HL-60 (cell line): ENCODE results near the gene SPAG4.

Source experiments
- DNase-seq, 2 experiments: peaks; one replicate each; pipeline ENCODE4 v3.0.0-alpha.2; 2010 to 2020; ENCODE audit warnings: low read depth in 1 of 2, low spot score in 1 of 2
- H3K27ac ChIP-seq: fragments of 250-450 bp; sonication (Bioruptor Pico); replicated peaks from 2 replicates; pipeline ENCODE4 v1.5.1; 2020; ENCODE audit warnings: mild to moderate bottlenecking, moderate library complexity
- H3K27me3 ChIP-seq: fragments of 250-450 bp; sonication (Bioruptor Pico); 2 replicates; pipeline ENCODE4 v1.5.1; 2021; ENCODE audit warnings: mild to moderate bottlenecking, moderate library complexity; ENCODE audit not compliant: insufficient read depth, poor library complexity, severe bottlenecking
- H3K4me3 ChIP-seq: replicated peaks from 2 replicates; pipeline ENCODE4 v1.5.1; 2011; ENCODE audit warnings: mild to moderate bottlenecking, control low read depth, low read length; ENCODE audit not compliant: insufficient read depth
- GABPA ChIP-seq: IDR thresholded peaks from 2 replicates; pipeline ENCODE4 v1.6.1; 2012; ENCODE audit warnings: low read depth
- POLR2AphosphoS5 ChIP-seq: IDR thresholded peaks from 2 replicates; pipeline ENCODE4 v1.6.1; 2012; ENCODE audit warnings: low read depth
- SPI1 ChIP-seq: IDR thresholded peaks from 2 replicates; pipeline ENCODE4 v1.6.1; 2012; ENCODE audit warnings: low read depth, mild to moderate bottlenecking, borderline replicate concordance
- TF ChIP-seq, protein P1 (sequence below): IDR thresholded peaks from 2 replicates; pipeline ENCODE4 v1.6.1; 2012; ENCODE audit warnings: low read depth; ENCODE audit not compliant: insufficient replicate concordance
- TF ChIP-seq, protein P2 (sequence below): IDR thresholded peaks from one replicate; pipeline ENCODE4 v1.5.1; 2011; ENCODE audit warnings: low read length, control low read depth, inconsistent platforms; ENCODE audit not compliant: insufficient read depth

The SPAG4 gene

DNA sequence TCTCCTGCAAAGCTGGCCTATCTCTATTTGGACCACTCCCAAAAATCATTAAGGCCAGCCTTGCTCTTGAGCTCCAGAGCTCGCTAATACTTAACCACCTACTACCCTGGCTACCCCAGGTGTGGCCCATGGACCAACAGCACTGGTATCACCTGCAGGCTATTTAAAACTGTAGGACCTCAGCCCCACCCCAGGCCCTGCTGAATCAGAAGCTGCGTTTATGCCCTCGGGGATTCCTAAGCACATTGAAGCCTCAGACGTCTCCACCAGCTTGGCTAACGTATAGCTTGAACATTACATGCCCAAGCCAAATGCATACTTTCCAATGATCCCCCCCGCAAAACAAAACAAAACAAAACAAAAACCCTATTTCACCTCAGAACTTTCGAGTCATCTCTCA is 19.7 kb upstream of the SPAG4 start:
- DNase-seq = no peak
- H3K4me3 ChIP-seq = no peak overlapping the region
- peaks cover 14% of the 10 kb centered on the region for H3K27me3 ChIP-seq
- TF ChIP-seq, protein P1, sequence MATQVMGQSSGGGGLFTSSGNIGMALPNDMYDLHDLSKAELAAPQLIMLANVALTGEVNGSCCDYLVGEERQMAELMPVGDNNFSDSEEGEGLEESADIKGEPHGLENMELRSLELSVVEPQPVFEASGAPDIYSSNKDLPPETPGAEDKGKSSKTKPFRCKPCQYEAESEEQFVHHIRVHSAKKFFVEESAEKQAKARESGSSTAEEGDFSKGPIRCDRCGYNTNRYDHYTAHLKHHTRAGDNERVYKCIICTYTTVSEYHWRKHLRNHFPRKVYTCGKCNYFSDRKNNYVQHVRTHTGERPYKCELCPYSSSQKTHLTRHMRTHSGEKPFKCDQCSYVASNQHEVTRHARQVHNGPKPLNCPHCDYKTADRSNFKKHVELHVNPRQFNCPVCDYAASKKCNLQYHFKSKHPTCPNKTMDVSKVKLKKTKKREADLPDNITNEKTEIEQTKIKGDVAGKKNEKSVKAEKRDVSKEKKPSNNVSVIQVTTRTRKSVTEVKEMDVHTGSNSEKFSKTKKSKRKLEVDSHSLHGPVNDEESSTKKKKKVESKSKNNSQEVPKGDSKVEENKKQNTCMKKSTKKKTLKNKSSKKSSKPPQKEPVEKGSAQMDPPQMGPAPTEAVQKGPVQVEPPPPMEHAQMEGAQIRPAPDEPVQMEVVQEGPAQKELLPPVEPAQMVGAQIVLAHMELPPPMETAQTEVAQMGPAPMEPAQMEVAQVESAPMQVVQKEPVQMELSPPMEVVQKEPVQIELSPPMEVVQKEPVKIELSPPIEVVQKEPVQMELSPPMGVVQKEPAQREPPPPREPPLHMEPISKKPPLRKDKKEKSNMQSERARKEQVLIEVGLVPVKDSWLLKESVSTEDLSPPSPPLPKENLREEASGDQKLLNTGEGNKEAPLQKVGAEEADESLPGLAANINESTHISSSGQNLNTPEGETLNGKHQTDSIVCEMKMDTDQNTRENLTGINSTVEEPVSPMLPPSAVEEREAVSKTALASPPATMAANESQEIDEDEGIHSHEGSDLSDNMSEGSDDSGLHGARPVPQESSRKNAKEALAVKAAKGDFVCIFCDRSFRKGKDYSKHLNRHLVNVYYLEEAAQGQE = no peak
- TF ChIP-seq POLR2AphosphoS5 (no peak), SPI1 (no peak), GABPA (no peak)
- TF ChIP-seq, protein P2, sequence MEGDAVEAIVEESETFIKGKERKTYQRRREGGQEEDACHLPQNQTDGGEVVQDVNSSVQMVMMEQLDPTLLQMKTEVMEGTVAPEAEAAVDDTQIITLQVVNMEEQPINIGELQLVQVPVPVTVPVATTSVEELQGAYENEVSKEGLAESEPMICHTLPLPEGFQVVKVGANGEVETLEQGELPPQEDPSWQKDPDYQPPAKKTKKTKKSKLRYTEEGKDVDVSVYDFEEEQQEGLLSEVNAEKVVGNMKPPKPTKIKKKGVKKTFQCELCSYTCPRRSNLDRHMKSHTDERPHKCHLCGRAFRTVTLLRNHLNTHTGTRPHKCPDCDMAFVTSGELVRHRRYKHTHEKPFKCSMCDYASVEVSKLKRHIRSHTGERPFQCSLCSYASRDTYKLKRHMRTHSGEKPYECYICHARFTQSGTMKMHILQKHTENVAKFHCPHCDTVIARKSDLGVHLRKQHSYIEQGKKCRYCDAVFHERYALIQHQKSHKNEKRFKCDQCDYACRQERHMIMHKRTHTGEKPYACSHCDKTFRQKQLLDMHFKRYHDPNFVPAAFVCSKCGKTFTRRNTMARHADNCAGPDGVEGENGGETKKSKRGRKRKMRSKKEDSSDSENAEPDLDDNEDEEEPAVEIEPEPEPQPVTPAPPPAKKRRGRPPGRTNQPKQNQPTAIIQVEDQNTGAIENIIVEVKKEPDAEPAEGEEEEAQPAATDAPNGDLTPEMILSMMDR = no peak
- no peak overlapping the region for H3K27ac ChIP-seq

DNA sequence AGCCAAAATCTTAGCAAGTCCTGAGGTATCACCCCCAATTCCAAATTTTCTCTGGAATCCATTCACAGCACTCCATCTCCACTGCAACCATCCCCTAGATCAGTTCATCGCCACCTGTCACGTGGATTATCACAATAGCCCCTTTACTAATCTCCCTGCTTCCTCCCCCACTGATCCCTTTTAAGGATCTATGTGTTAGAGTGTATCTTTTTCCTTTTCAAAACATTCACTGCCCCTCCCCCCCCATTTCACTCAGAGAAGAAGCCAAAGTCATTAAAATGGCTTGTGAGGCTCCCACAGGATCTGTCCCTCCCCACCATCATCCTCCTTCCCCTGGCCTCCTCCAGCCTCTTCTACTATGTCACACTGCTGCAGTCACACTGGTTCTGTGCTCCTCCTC is 18.4 kb upstream of the SPAG4 start:
- TF ChIP-seq, protein P2 = no peak
- TF ChIP-seq SPI1 = no peak
- no peak for TF ChIP-seq POLR2AphosphoS5
- TF ChIP-seq GABPA = no peak
- TF ChIP-seq, protein P1 = no peak
- Histone ChIP-seq H3K27ac (no peak overlapping the region), H3K27me3 (peaks cover 19% of the 10 kb centered on the region), H3K4me3 (no peak overlapping the region)
- DNase-seq = no peak

DNA sequence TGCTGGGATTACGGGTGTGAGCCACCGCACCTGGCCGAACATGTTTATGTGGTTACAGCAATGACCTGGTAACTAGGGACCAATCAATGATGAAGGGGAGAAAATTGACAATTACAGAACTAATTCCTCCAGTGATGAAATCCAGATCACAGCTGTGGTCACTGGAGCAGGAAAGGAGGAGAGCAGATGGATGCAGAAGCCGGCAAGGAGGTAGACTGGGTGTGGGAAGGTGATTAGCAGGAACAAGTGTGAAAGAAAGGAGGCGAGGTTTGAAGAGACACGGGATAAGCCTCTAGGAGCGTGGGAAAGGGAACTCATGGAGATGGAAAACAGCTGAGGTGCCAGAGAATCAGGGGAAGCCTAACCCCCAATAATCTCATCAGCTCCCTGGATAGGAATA is 17.2 kb upstream of the SPAG4 start:
- DNase-seq = no peak
- Histone ChIP-seq H3K27ac (no peak overlapping the region), H3K4me3 (no peak overlapping the region), H3K27me3 (peaks cover 19% of the 10 kb centered on the region)
- TF ChIP-seq GABPA = no peak
- no peak for TF ChIP-seq POLR2AphosphoS5
- TF ChIP-seq, protein P1 = no peak
- TF ChIP-seq, protein P2 = no peak
- no peak for TF ChIP-seq SPI1
